Activated naive CD4-positive, alpha-beta T cell treated with anti-CD3 and anti-CD28 coated beads, Interleukin-2, amount 10 ng/mL, durations not matched to agents 7 days and 5 days (primary cell): ENCODE results near the gene SPTB.

Experiments used
- CTCF ChIA-PET: fragments of 350-600 bp; sonication (Branson Sonifier 250); formaldehyde crosslinking; loops from one replicate; lab custom pipeline; 2021; ENCODE audit warnings: antibody characterized with exemption; lab: Charles Lee
- DNase-seq: peaks from one replicate; pipeline ENCODE4 v3.0.0-alpha.2; 2020
- H3K27ac Mint-ChIP-seq: one replicate; pipeline ENCODE4 v1.8.0; 2021; ENCODE audit warnings: mild to moderate bottlenecking, moderate library complexity, mixed read lengths
- H3K27me3 Mint-ChIP-seq: one replicate; pipeline ENCODE4 v1.8.0; 2021; ENCODE audit warnings: mild to moderate bottlenecking, mixed read lengths
- H3K36me3 Mint-ChIP-seq: one replicate; pipeline ENCODE4 v1.8.0; 2021; ENCODE audit warnings: mixed read lengths
- H3K4me1 Mint-ChIP-seq: one replicate; pipeline ENCODE4 v1.8.0; 2021; ENCODE audit warnings: mixed read lengths
- H3K4me3 Mint-ChIP-seq: one replicate; pipeline ENCODE4 v1.8.0; 2021; ENCODE audit warnings: mild to moderate bottlenecking, moderate library complexity, mixed read lengths
- H3K9me3 Mint-ChIP-seq: one replicate; pipeline ENCODE4 v1.8.0; 2021; ENCODE audit warnings: mixed read lengths

The SPTB gene

DNA sequence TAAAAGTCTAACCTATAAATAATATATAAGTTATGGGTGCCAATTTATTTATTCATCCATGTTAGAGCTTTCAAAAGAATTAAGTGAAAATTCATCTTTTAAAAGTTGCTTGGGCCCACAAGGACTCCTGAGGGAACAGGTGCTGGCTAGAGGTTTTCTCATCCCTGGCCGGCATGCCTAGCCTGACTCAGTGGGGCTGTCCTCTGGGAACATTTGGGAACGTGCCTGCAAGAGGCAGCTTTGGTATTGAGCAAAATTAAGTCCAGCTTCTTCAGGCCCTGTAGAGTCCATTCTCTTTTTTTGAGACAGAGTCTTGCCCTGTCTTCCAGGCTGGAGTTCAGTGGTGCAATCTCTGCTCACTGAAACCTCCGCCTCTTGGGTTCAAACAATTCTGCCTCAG is 44.7 kb downstream of the SPTB start:
- no peaks in the 10 kb centered on the region for H3K9me3 Mint-ChIP-seq
- no peak for DNase-seq
- no peaks in the 10 kb centered on the region for H3K4me1 Mint-ChIP-seq
- H3K4me3 Mint-ChIP-seq, result no peak overlapping the region
- H3K36me3 Mint-ChIP-seq, result no peaks in the 10 kb centered on the region
- CTCF ChIA-PET, result no interaction called here
- no peak overlapping the region for H3K27ac Mint-ChIP-seq
- H3K27me3 Mint-ChIP-seq, result peaks cover 19% of the 10 kb centered on the region

DNA sequence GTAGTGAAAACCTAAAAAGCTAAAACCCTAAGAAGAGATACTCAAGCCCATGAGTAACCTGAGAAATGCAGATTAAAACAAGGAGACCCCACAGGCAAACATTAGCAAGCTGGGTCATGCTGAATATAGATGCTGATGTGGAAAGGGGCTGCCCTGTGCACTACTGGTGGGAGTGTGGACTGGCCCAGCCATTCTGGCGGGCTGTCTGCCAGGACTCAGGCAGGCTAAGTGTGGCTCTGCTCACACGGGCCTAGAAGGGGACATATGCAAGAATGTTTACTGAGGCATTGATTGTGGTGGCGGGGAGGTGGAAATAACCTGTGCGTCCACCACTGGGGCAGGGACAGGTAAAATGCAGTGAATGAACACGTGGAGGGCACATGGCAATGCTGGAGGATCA is 48.3 kb downstream of the SPTB start:
- CTCF ChIA-PET, result no interaction called here

DNA sequence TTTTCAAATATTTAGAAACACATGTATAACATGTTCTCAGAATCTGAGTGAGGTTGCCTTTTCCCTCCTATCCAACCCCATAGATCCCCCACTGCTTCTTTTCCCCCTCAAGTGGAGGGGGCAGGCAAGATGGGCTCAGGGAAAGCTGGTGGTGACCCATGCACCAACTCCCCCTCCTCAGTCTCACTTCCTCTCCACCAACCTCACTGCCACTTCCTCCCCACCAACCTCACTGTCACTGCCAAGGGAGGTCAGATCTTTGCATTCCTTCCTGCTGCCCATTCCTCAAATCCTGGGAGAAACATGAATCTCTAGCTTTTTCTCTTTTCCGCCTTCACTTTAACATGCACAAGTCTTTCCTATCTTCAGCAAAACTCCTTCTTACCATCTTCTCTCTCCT is 48.7 kb downstream of the SPTB start:
- H3K9me3 Mint-ChIP-seq, result no peaks in the 10 kb centered on the region
- H3K27me3 Mint-ChIP-seq, result peaks cover 23% of the 10 kb centered on the region
- H3K4me1 Mint-ChIP-seq, result no peaks in the 10 kb centered on the region
- no peak overlapping the region for H3K27ac Mint-ChIP-seq
- DNase-seq, result no peak
- CTCF ChIA-PET, result no interaction called here
- no peaks in the 10 kb centered on the region for H3K36me3 Mint-ChIP-seq
- H3K4me3 Mint-ChIP-seq, result no peak overlapping the region

More for the DNA sequence above, 48.3 kb downstream of the SPTB start:
- H3K9me3 Mint-ChIP-seq, result no peaks in the 10 kb centered on the region
- no peak overlapping the region for H3K4me3 Mint-ChIP-seq
- DNase-seq, result no peak
- H3K27me3 Mint-ChIP-seq, result peaks cover 23% of the 10 kb centered on the region
- no peaks in the 10 kb centered on the region for H3K4me1 Mint-ChIP-seq
- no peak overlapping the region for H3K27ac Mint-ChIP-seq
- no peaks in the 10 kb centered on the region for H3K36me3 Mint-ChIP-seq

DNA sequence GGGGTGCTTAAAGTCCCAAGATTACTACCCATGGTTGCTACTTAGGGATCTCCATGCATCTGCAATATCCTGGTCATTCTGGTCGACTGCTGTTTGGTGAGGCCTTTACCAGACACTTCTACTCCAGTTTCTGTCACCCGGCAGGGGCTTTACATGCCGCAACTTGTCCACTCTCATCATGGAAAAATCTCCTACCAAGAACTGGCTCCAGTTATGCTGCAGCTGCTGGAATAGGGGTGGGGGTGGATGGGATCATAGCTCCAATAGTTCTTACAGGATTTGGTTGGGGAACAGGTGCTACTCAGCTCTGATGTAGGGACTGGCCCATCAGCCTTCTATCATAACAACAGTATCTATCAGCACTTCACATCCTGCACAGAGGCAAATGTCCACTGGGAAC is 51.6 kb downstream of the SPTB start:
- no peaks in the 10 kb centered on the region for H3K9me3 Mint-ChIP-seq
- H3K27ac Mint-ChIP-seq, result no peak overlapping the region
- H3K4me3 Mint-ChIP-seq, result no peak overlapping the region

DNA sequence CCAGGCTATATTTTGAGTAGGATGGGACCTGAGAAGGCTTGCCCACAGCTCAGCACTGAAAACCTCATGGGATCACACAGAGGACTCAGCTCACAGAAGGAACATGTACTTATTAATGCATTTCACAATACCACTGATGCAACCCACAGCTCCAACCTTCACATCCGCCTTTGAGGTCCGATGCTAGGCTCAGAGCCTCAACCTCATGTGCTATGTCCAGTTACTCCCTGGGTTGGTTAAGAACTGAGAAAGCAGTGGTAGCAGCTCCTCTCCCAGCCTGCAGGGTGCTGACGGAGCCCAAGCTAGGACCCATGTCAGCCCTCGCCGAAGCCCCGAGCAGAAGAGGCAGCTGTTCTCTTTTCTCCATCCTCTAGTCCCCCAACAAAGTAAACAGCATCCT is 52.9 kb downstream of the SPTB start:
- Mint-ChIP-seq H3K4me3 (no peak overlapping the region), H3K9me3 (no peaks in the 10 kb centered on the region), H3K27ac (no peak overlapping the region), H3K4me1 (peaks cover 4% of the 10 kb centered on the region), H3K36me3 (no peaks in the 10 kb centered on the region), H3K27me3 (peaks cover 54% of the 10 kb centered on the region)
- DNase-seq, result no peak
- CTCF ChIA-PET, result interaction anchor here (1.2 to 2.0 kb wide), 2 partner anchors 55 to 65 kb away, joined by 3 to 8 read pairs; no protein-coding TSS in a partner anchor

More for the DNA sequence above, 51.6 kb downstream of the SPTB start:
- no peak for DNase-seq
- Mint-ChIP-seq H3K36me3 (no peaks in the 10 kb centered on the region), H3K27me3 (peaks cover 46% of the 10 kb centered on the region), H3K4me1 (peaks cover 3% of the 10 kb centered on the region)
- CTCF ChIA-PET, result interaction anchor here (1.2 kb wide), 1 partner anchor 54 kb away, joined by 3 read pairs; no protein-coding TSS in a partner anchor

DNA sequence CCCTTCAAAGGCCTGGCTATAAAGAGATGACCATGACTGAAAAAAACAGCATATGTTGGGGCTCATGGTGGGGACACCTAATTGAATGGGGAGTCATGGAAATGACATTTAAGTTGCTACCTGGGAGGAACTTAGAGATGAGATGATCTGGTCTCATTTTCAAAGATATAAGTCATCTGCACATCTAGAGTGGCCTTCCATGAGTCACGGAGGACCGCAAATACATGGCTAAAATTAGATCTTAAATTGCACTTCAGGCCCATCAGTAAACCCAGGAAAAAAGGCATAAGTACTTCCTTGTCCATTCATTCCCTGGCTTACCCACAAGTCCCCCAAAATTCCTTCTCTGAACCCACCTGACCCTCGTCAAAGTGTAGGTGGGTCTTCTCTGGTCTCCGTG is 53.4 kb downstream of the SPTB start:
- Mint-ChIP-seq H3K4me3 (no peak overlapping the region), H3K9me3 (no peaks in the 10 kb centered on the region), H3K27me3 (peaks cover 59% of the 10 kb centered on the region), H3K4me1 (peaks cover 4% of the 10 kb centered on the region), H3K27ac (no peak overlapping the region), H3K36me3 (no peaks in the 10 kb centered on the region)
- CTCF ChIA-PET, result interaction anchor here (2.0 kb wide), 1 partner anchor 65 kb away, joined by 8 read pairs; no protein-coding TSS in a partner anchor
- DNase-seq, result no peak

DNA sequence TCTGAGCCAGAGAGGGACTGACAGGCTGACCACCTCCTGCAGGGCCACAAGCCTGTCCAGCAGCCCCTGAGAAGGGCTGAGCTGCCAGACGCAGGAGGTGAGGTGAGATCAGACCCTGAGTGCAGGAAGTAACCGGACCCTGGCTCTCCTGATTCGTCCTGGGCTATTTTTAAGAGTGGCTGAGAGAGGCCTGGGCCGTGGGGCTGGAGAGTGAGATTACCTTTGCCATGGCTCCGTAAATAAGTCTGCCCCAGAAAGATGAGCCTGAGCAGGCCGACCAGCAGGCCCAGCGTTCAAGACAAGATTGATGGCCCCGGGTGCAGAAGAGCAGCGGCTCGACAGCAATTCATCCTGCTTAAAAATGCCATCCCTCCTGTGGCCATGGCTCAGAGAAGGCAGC is 54.2 kb downstream of the SPTB start:
- Mint-ChIP-seq H3K27me3 (peaks cover 63% of the 10 kb centered on the region), H3K9me3 (no peaks in the 10 kb centered on the region), H3K4me1 (peaks cover 4% of the 10 kb centered on the region), H3K36me3 (no peaks in the 10 kb centered on the region), H3K4me3 (no peak overlapping the region), H3K27ac (no peak overlapping the region)
- CTCF ChIA-PET, result no interaction called here
- no peak for DNase-seq

DNA sequence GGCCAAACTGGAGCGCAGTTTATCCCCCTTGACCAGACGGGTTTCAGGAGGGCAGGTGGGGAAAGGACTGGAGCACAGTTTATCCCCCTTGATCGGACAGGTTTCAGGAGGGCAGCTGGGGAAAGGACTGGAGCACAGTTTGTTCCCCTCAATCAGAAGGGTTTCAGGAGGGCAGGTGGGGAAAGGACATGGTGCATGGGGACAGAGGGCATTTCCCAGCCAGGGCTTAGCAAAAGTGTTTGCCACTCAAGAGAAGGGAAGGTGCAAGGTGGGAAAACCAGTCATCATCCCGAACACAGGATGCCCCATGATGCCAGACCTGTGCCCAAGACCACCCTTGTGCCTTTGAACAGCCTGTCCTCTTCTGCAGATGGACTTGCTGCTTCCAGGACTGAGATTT is 54.7 kb downstream of the SPTB start:
- H3K4me3 Mint-ChIP-seq, result no peak overlapping the region
- no peak for DNase-seq
- H3K27ac Mint-ChIP-seq, result no peak overlapping the region
- H3K9me3 Mint-ChIP-seq, result no peaks in the 10 kb centered on the region
- peaks cover 4% of the 10 kb centered on the region for H3K4me1 Mint-ChIP-seq
- peaks cover 68% of the 10 kb centered on the region for H3K27me3 Mint-ChIP-seq
- CTCF ChIA-PET, result interaction anchor here (2.9 to 3.1 kb wide), 2 partner anchors 67 to 157 kb away, joined by 28 to 70 read pairs; no protein-coding TSS in a partner anchor
- H3K36me3 Mint-ChIP-seq, result no peaks in the 10 kb centered on the region

DNA sequence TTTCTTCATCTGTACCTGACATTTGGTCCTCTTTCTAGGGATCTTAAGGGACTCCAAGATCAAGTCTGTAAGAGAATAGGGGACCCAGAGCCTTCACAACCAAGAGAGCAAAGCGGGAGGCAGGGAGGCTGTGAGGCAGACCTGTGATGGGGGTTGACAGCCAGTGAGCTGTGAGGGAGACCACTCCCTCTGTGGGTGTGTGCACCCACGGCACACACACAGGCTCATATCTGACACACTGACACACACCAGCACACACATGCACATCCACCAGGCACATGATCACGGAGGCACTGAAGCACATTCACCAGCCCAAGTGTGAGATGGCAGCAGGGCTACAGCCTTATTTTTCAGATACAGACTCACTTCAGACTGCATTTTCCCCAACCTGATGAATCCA is 55.2 kb downstream of the SPTB start:
- Mint-ChIP-seq H3K9me3 (no peaks in the 10 kb centered on the region), H3K4me1 (peaks cover 4% of the 10 kb centered on the region), H3K27me3 (peaks cover 69% of the 10 kb centered on the region), H3K36me3 (no peaks in the 10 kb centered on the region), H3K27ac (no peak overlapping the region), H3K4me3 (no peak overlapping the region)
- CTCF ChIA-PET, result interaction anchor here (1.0 to 3.1 kb wide), 15 partner anchors 11 to 182 kb away, joined by 3 to 70 read pairs (median 6); partner anchors contain the start of genes FNTB and SPTB
- no peak for DNase-seq

DNA sequence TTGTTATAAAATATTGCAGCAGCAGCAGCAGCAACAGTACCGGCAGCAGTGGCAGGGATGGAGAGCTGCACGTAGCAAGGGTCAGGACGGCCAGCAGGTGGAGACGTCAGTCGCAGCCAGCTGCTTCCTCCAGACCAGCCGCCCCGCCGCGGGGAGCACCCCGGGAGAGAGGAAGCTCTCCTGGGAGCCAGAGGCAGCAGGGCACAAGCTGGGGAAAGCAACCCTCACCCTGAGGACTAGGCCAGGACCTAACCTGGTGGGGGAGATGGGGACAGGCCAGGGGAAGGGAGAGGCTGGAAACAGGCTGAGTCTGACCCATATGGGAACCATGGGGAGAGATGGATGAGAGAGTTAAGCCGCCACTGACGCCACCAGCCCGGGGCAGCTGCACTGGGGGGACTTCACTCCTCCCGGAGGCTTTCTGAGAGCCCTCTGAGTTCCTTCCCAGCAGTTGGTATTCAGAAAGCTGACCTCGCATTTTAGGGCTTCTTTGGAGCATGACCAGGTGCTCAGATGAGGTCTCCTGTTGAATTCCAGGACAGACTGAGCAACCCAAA is 56.3 kb downstream of the SPTB start:
- Mint-ChIP-seq H3K36me3 (no peaks in the 10 kb centered on the region), H3K27ac (no peak overlapping the region), H3K9me3 (no peaks in the 10 kb centered on the region), H3K4me1 (peaks cover 4% of the 10 kb centered on the region), H3K27me3 (peaks cover 80% of the 10 kb centered on the region), H3K4me3 (no peak overlapping the region)
- CTCF ChIA-PET, result interaction anchor here (0.7 to 3.1 kb wide), 28 partner anchors 10 to 181 kb away, joined by 3 to 70 read pairs (median 4); partner anchors contain the start of genes FNTB, GPX2 and SPTB
- peak; percentile 81 for DNase-seq

DNA sequence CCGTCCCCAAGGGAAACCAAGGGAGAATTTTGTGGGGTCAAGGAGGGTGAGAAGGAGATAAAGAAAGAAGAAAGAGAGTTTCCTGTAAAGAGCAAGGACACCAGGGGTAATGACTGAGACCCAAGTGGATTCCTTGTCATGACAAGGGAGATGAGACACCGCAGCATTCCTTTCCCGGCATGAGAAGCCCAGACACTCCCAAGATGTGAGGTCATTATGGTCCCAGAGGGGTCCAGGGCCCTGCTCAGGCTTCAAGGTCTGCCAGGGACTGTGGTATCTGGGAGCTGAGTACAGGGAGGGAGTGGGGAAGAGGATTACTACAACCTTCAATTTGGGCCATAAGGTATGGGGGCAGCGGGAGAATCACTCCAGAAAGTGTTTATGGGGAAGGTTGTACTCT is 58.1 kb downstream of the SPTB start:
- CTCF ChIA-PET, result interaction anchor here (2.5 kb wide), 1 partner anchor 70 kb away, joined by 11 read pairs; no protein-coding TSS in a partner anchor
- Mint-ChIP-seq H3K4me3 (no peak overlapping the region), H3K9me3 (no peaks in the 10 kb centered on the region), H3K4me1 (peaks cover 4% of the 10 kb centered on the region), H3K27me3 (peaks cover 89% of the 10 kb centered on the region), H3K27ac (no peak overlapping the region), H3K36me3 (no peaks in the 10 kb centered on the region)
- DNase-seq, result no peak

DNA sequence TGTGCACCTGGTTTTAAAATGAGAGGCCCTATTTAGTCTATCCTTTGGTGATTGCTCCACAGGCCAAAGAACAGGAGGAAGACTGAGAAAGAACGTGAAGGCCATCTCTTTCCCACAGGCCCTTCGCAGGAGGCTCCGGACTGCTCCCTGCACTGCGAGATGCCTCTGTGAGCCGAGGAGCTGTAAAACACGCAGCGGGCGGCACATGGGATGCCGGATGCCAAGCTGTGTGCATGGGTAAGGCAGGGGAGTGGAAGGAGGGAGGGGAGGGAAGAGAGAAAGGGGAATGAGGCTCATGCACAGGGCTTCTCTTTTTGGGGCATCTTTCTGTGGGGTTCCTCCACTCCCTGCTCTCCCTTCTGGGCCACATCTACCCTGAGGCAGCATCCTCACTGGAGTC is 61.6 kb downstream of the SPTB start:
- DNase-seq, result no peak
- no peak overlapping the region for H3K4me3 Mint-ChIP-seq
- no peaks in the 10 kb centered on the region for H3K36me3 Mint-ChIP-seq
- no peaks in the 10 kb centered on the region for H3K9me3 Mint-ChIP-seq
- H3K4me1 Mint-ChIP-seq, result peaks cover 2% of the 10 kb centered on the region
- no peak overlapping the region for H3K27ac Mint-ChIP-seq
- CTCF ChIA-PET, result no interaction called here
- H3K27me3 Mint-ChIP-seq, result peaks cover 82% of the 10 kb centered on the region

DNA sequence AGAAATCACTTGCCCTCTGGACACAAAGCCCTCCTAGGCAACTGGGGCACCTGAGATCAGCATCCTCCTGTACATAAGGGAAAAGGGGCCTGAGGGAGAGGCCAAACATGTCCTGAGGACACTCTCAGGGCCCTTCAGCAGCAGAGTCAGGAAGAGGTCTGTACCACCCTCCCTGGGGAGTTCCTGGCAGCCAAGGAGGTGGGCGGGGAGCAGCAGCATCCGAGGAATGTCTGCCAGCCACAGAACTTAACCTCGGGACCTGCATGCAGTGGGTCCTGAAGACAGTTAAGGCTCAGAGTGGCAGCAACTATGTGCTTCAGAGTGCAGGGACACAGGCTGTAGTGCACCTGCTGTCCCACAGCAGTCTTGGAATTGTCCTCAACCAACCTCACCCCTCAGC is 62.1 kb downstream of the SPTB start:
- peaks cover 80% of the 10 kb centered on the region for H3K27me3 Mint-ChIP-seq
- CTCF ChIA-PET, result no interaction called here
- no peaks in the 10 kb centered on the region for H3K36me3 Mint-ChIP-seq
- H3K4me1 Mint-ChIP-seq, result no peaks in the 10 kb centered on the region
- H3K9me3 Mint-ChIP-seq, result no peaks in the 10 kb centered on the region
- no peak overlapping the region for H3K4me3 Mint-ChIP-seq
- no peak overlapping the region for H3K27ac Mint-ChIP-seq
- DNase-seq, result no peak

DNA sequence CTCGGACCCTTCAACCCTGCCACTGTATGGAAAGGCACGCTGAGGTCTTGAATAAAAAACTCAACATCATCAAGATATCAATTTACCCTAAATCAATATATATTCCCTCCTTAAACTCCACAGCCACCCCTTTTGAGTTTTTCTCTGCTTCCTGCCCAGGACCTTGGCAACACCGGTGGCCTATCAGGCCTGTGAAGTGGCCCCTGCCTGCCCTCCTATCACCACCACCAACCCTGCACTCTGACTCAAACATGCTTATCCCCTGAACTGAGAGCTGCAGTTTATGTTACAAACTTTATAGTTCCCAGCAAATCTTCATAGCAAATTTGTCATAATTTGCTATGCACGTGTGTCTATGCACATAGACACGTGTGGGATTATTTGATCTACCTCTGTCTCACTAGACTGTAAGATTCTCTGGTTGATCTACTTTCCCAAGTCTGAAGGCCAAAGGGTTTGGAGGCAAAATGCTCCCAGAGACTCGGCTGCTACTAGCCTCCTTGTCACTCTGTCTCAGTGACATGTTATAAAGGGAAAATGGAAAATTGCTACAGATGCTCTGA is 63.4 kb downstream of the SPTB start:
- Mint-ChIP-seq H3K4me1 (no peaks in the 10 kb centered on the region), H3K27ac (no peak overlapping the region), H3K9me3 (no peaks in the 10 kb centered on the region), H3K4me3 (no peak overlapping the region), H3K36me3 (no peaks in the 10 kb centered on the region), H3K27me3 (peaks cover 78% of the 10 kb centered on the region)
- CTCF ChIA-PET, result interaction anchor here (0.8 to 4.6 kb wide), 3 partner anchors 7 to 111 kb away, joined by 3 to 19 read pairs (median 3); no protein-coding TSS in a partner anchor
- DNase-seq, result no peak

DNA sequence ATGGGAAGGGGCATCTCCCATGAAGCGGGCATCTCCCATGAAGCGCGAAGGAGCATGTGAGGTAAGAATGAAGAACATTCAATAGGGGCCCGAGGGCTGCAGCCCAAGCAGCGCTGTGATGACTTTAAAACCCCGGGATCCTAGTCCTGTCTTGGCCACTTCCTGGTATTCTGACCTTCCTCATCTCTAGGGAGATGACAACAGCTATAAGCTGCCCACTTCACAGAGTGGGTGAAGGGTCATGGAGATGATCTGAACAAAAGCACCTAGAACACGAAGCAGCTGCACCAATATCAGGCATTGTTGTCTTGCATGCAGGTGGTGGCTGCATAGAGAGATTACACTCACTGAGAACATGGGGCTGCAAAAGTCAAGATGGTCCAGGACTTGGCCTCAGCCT is 64.5 kb downstream of the SPTB start:
- no peaks in the 10 kb centered on the region for H3K4me1 Mint-ChIP-seq
- no peak for DNase-seq
- no peak overlapping the region for H3K27ac Mint-ChIP-seq
- peaks cover 71% of the 10 kb centered on the region for H3K27me3 Mint-ChIP-seq
- no peaks in the 10 kb centered on the region for H3K9me3 Mint-ChIP-seq
- CTCF ChIA-PET, result interaction anchor here (0.8 to 4.6 kb wide), 2 partner anchors 8 to 77 kb away, joined by 3 to 19 read pairs; no protein-coding TSS in a partner anchor
- no peak overlapping the region for H3K4me3 Mint-ChIP-seq
- H3K36me3 Mint-ChIP-seq, result no peaks in the 10 kb centered on the region
